ENCODE data around the gene ZPR1.
A peak's percentile ranks its signal among the peaks of the same experiment; 100 is the strongest.
"Not testable (repeated sequence)": the region's sequence is repeated elsewhere in the genome, so short reads cannot be mapped to it uniquely, and the experiment has no call there.

The ZPR1 gene

GRCh38 chr11:116787786-116788486 is at the start of gene ZPR1:
Gene ZPR1 (minus strand): TSS chr11:116788023. CDS start chr11:116787990, 33 bp downstream.
- DNase-seq: peak; percentile 80

GRCh38 chr11:116836632-116836991 is 48.8 kb upstream of the ZPR1 start:
- no peak for DNase-seq

- DNase-seq: peak; percentile 99
Observed at GRCh38 chr11:116835791-116836631, 48.2 kb upstream of the ZPR1 start.

- peak; percentile 27 for DNase-seq
Observed at GRCh38 chr11:116835042-116835772, 47.4 kb upstream of the ZPR1 start.

GRCh38 chr11:116834535-116835041 is 46.8 kb upstream of the ZPR1 start:
- not testable (repeated sequence) for DNase-seq

GRCh38 chr11:116833816-116834534 is 46.2 kb upstream of the ZPR1 start:
- no peak for DNase-seq

GRCh38 chr11:116833491-116833815 is 45.6 kb upstream of the ZPR1 start:
- no peak for DNase-seq

- DNase-seq: peak; percentile 75
Observed at GRCh38 chr11:116832350-116833290, 44.8 kb upstream of the ZPR1 start.

- DNase-seq: no peak
Observed at GRCh38 chr11:116831790-116832349, 44.0 kb upstream of the ZPR1 start.

- no peak for DNase-seq
Observed at GRCh38 chr11:116830184-116830912, 42.5 kb upstream of the ZPR1 start.

- DNase-seq: peak; percentile 16
Observed at GRCh38 chr11:116829525-116830183, 41.8 kb upstream of the ZPR1 start, which contains the start of gene APOC3. Gene APOC3 (plus strand): TSS chr11:116829907. CDS start chr11:116830583, 676 bp downstream.

GRCh38 chr11:116828632-116829524 is 41.1 kb upstream of the ZPR1 start:
- no peak for DNase-seq

GRCh38 chr11:116827461-116827860 is 39.6 kb upstream of the ZPR1 start:
- DNase-seq: no peak

GRCh38 chr11:116826751-116827431 is 39.1 kb upstream of the ZPR1 start:
- no peak for DNase-seq

GRCh38 chr11:116825854-116826750 is 38.3 kb upstream of the ZPR1 start:
- DNase-seq: no peak

GRCh38 chr11:116825434-116825833 is 37.6 kb upstream of the ZPR1 start:
- no peak for DNase-seq

Data from NCI-H69 (cell line).